Retina (tissue), 1 donor: ENCODE measurements around the gene PGBD5.
"Not testable (repeated sequence)": the region's sequence is repeated elsewhere in the genome, so short reads cannot be mapped to it uniquely, and the experiment has no call there.

Source experiments
- DNase-seq: peaks from one replicate; pipeline ENCODE4 v3.0.0-alpha.2; 2016

Gene PGBD5

GRCh38 chr1:230426246-230427093 lies at the start of gene PGBD5:
Gene PGBD5 (minus strand): TSS chr1:230426332. CDS start chr1:230425928, 404 bp downstream.
- peak; percentile 86 for DNase-seq

GRCh38 chr1:230474924-230475323 lies 48.8 kb upstream of the PGBD5 start:
- not testable (repeated sequence) for DNase-seq

- DNase-seq, result not testable (repeated sequence)
These were observed 44.6 kb upstream of the PGBD5 start for GRCh38 chr1:230470750-230471149.

GRCh38 chr1:230469271-230469670 lies 43.1 kb upstream of the PGBD5 start:
- no peak for DNase-seq

GRCh38 chr1:230465691-230466090 lies 39.6 kb upstream of the PGBD5 start:
- DNase-seq, result no peak

GRCh38 chr1:230464671-230465070 lies 38.5 kb upstream of the PGBD5 start:
- no peak for DNase-seq

- DNase-seq, result no peak
These were observed 37.6 kb upstream of the PGBD5 start for GRCh38 chr1:230463760-230464159.

- no peak for DNase-seq
These were observed 37.2 kb upstream of the PGBD5 start for GRCh38 chr1:230463326-230463725.

GRCh38 chr1:230459465-230459864 lies 33.3 kb upstream of the PGBD5 start:
- no peak for DNase-seq

- DNase-seq, result no peak
These were observed 32.4 kb upstream of the PGBD5 start for GRCh38 chr1:230458509-230458908.

- no peak for DNase-seq
These were observed 30.3 kb upstream of the PGBD5 start for GRCh38 chr1:230456478-230456877.

- DNase-seq, result no peak
These were observed 29.2 kb upstream of the PGBD5 start for GRCh38 chr1:230455291-230455690.

- DNase-seq, result no peak
These were observed 27.2 kb upstream of the PGBD5 start for GRCh38 chr1:230453377-230453776.

GRCh38 chr1:230441183-230442029 lies 15.3 kb upstream of the PGBD5 start:
- no peak for DNase-seq

GRCh38 chr1:230435108-230435507 lies 9.0 kb upstream of the PGBD5 start:
- DNase-seq, result peak; percentile 12

- DNase-seq, result no peak
These were observed 5.4 kb upstream of the PGBD5 start for GRCh38 chr1:230431527-230431926.

- no peak for DNase-seq
These were observed 4.4 kb upstream of the PGBD5 start for GRCh38 chr1:230430499-230430898.

GRCh38 chr1:230429067-230429735 lies 3.1 kb upstream of the PGBD5 start:
- no peak for DNase-seq

GRCh38 chr1:230427981-230428380 lies 1.8 kb upstream of the PGBD5 start:
- DNase-seq, result no peak

GRCh38 chr1:230427094-230427876 lies 1.2 kb upstream of the PGBD5 start:
- no peak for DNase-seq

- DNase-seq, result peak; percentile 24
These were observed 660 bp downstream of the PGBD5 start for GRCh38 chr1:230425252-230426091.
